COR-L47 (cell line): ENCODE data around the gene NPR1.
"Not testable (repeated sequence)": the region's sequence is repeated elsewhere in the genome, so short reads cannot be mapped to it uniquely, and the experiment has no call there.

Experiments used
- DNase-seq: peaks from one replicate; lab custom pipeline; 2025; lab: John Stamatoyannopoulos, UW

NPR1 gene

GRCh38 chr1:153678519-153679336 is at the start of gene NPR1:
Gene NPR1, plus strand, starts transcription at chr1:153678688. Its CDS starts 421 bp downstream, at chr1:153679109.
- DNase-seq, result peak; percentile 7

- DNase-seq, result no peak
These were observed 49.2 kb upstream of the NPR1 start for GRCh38 chr1:153629343-153629665.

GRCh38 chr1:153629971-153630370 is 48.5 kb upstream of the NPR1 start:
- no peak for DNase-seq

GRCh38 chr1:153630384-153630783 is 48.1 kb upstream of the NPR1 start:
- no peak for DNase-seq

GRCh38 chr1:153631047-153632022 is 47.2 kb upstream of the NPR1 start:
- DNase-seq, result no peak

GRCh38 chr1:153633161-153633753 is 45.2 kb upstream of the NPR1 start:
- DNase-seq, result no peak

GRCh38 chr1:153633754-153634665 is 44.5 kb upstream of the NPR1 start, which contains the start of gene CHTOP:
Gene CHTOP, plus strand, starts transcription at chr1:153634066. Its CDS starts 2,523 bp downstream, at chr1:153636589.
- peak; percentile 98 for DNase-seq

- DNase-seq, result no peak
These were observed 42.6 kb upstream of the NPR1 start for GRCh38 chr1:153635872-153636271.

- no peak for DNase-seq
These were observed 42.2 kb upstream of the NPR1 start for GRCh38 chr1:153636312-153636711.

- no peak for DNase-seq
These were observed 40.2 kb upstream of the NPR1 start for GRCh38 chr1:153638261-153638660.

- DNase-seq, result no peak
These were observed 39.2 kb upstream of the NPR1 start for GRCh38 chr1:153639280-153639679.

GRCh38 chr1:153640213-153640612 is 38.3 kb upstream of the NPR1 start:
- not testable (repeated sequence) for DNase-seq

- no peak for DNase-seq
These were observed 37.6 kb upstream of the NPR1 start for GRCh38 chr1:153640861-153641260.

- DNase-seq, result no peak
These were observed 36.3 kb upstream of the NPR1 start for GRCh38 chr1:153642161-153642560.

- no peak for DNase-seq
These were observed 35.4 kb upstream of the NPR1 start for GRCh38 chr1:153643100-153643499.

- no peak for DNase-seq
These were observed 34.7 kb upstream of the NPR1 start for GRCh38 chr1:153643816-153644215.

GRCh38 chr1:153646672-153647345 is 31.7 kb upstream of the NPR1 start:
- no peak for DNase-seq

- no peak for DNase-seq
These were observed 31.2 kb upstream of the NPR1 start for GRCh38 chr1:153647346-153647714.

- no peak for DNase-seq
These were observed 30.4 kb upstream of the NPR1 start for GRCh38 chr1:153648000-153648643.

GRCh38 chr1:153649137-153649862 is 29.2 kb upstream of the NPR1 start:
- DNase-seq, result no peak
